Nephron (organoid): ENCODE data around the gene KRT17.

Experiments used
- H3K27ac Mint-ChIP-seq, 3 experiments: 2 replicates each; pipeline ENCODE4 v1.8.0; 2020; ENCODE audit warnings: mixed read lengths in 3 of 3, mild to moderate bottlenecking in 2 of 3, moderate library complexity in 1 of 3
- H3K27me3 Mint-ChIP-seq: 2 replicates; pipeline ENCODE4 v1.8.0; 2021; ENCODE audit warnings: low read depth, mild to moderate bottlenecking, moderate library complexity, mixed read lengths
- H3K36me3 Mint-ChIP-seq: 2 replicates; pipeline ENCODE4 v1.8.0; 2020; ENCODE audit warnings: low read depth, mixed read lengths
- H3K4me1 Mint-ChIP-seq: 2 replicates; pipeline ENCODE4 v1.8.0; 2020; ENCODE audit warnings: mixed read lengths
- H3K4me3 Mint-ChIP-seq, 3 experiments: 2 replicates each; pipeline ENCODE4 v1.8.0; 2020; ENCODE audit warnings: mild to moderate bottlenecking in 3 of 3, mixed read lengths in 3 of 3, moderate library complexity in 2 of 3
- H3K9me3 Mint-ChIP-seq: 2 replicates; pipeline ENCODE4 v1.8.0; 2020; ENCODE audit warnings: mixed read lengths
- TF ChIP-seq, protein P1 (sequence below), 3 experiments: fragments of 200-600 bp; sonication (generic); IDR thresholded peaks; one replicate each; pipeline ENCODE4 v1.5.0; 2021; ENCODE audit warnings: antibody characterized with exemption in 3 of 3; ENCODE audit not compliant: unreplicated experiment in 3 of 3

KRT17 gene

DNA sequence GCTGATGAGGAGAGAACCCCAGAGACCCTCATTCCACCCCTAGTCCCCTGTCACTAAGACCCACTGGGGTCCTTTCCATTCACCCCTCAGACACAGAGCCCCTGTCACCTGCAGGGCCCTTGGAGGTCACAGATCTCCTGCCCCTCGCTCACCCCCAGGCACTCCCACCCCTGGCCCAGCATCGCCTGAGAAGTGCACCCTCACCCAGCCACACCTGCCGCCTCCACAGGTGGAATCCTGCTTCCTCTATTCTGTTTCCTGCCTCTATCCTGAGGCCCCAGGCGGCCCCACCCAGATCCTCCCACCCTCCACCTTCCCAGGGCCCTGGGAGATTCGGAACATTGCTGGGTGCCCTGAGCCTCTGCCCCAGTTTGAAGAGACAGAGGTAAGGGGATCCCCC, 13.8 kb upstream of the KRT17 start:
- H3K27me3 Mint-ChIP-seq = peaks cover 4% of the 10 kb centered on the region
- no peak overlapping the region for H3K4me3 Mint-ChIP-seq
- no peaks in the 10 kb centered on the region for H3K9me3 Mint-ChIP-seq
- peak overlapping the region in 1 of 3 experiments; percentile 65 for H3K27ac Mint-ChIP-seq
- peaks cover 12% of the 10 kb centered on the region for H3K4me1 Mint-ChIP-seq
- H3K36me3 Mint-ChIP-seq = no peaks in the 10 kb centered on the region
- TF ChIP-seq, protein P1, sequence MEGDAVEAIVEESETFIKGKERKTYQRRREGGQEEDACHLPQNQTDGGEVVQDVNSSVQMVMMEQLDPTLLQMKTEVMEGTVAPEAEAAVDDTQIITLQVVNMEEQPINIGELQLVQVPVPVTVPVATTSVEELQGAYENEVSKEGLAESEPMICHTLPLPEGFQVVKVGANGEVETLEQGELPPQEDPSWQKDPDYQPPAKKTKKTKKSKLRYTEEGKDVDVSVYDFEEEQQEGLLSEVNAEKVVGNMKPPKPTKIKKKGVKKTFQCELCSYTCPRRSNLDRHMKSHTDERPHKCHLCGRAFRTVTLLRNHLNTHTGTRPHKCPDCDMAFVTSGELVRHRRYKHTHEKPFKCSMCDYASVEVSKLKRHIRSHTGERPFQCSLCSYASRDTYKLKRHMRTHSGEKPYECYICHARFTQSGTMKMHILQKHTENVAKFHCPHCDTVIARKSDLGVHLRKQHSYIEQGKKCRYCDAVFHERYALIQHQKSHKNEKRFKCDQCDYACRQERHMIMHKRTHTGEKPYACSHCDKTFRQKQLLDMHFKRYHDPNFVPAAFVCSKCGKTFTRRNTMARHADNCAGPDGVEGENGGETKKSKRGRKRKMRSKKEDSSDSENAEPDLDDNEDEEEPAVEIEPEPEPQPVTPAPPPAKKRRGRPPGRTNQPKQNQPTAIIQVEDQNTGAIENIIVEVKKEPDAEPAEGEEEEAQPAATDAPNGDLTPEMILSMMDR (IDR thresholded peaks at IDR 0.05; ENCODE audit: unreplicated experiment in 3 of 3) = no peak

DNA sequence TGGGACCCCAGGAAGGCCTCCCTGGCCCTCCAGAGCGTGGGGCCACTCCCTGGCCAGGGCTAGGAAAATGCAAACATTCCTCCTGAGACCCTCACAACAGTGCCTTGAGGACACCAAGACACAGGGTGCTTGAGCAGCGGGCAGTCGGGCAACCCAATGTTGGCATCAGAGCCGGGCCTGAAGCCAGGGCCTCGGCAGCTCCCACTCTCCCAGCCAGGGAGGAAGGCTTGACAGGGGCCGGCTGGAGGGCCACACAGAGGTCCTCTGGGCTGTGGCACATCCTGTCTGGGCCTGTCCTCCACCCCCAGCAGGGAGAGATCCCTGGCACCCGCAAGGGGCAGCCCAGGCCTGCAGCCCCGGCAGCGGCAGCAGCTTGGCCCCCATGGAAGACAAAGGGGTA, 12.3 kb upstream of the KRT17 start:
- peaks cover 12% of the 10 kb centered on the region for H3K4me1 Mint-ChIP-seq

DNA sequence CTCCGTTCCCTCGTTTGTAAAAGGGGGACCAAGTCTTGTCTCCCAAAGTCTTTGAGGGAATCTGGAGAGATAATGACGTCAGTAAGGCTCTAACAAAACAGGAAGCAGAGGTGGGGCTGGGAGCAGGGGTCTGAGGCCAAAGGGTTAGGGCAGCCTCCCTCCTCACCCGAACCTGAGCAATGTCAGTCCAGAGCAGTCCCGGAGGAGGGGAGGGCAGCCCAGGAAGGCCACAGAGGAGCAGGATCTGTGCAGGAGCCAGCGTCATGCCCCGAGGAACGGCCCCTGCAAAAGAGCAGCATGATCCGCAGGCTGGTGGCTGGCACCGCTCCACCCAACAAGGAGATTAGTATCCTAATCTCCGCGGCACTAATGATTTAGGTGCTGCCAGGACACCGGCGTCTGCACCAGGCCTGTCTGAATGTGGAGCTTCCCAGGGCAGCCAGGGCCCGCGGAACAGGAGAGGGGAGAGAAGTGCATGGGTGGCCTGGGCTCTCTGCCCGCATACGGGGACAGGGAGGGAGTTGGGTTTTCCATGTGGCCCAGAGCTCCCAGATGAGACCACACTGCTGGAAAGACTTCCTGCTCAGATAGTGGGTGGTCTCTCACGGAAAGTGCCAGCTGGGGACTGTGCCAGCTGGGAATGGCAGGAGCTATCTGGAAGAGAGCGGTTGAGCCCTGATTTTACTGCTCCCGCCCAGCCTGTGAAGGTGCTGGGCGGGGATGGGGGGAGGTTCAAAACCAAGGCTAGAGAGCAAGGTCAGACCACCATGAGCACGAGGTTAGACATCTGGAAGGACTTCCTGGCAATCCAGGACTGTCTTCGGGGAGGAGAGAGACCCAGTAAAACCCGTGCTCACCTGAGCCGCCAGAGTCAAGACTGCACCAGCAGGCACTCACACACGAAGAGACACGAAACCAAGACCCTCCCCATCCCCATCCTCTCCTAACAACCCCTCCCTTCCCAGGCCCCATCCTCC, 11.0 kb upstream of the KRT17 start:
- no peaks in the 10 kb centered on the region for H3K9me3 Mint-ChIP-seq
- H3K4me1 Mint-ChIP-seq = peaks cover 12% of the 10 kb centered on the region
- H3K4me3 Mint-ChIP-seq = peak overlapping the region in 1 of 3 experiments; percentile 18
- H3K36me3 Mint-ChIP-seq = no peaks in the 10 kb centered on the region
- TF ChIP-seq, protein P1 (IDR thresholded peaks at IDR 0.05; ENCODE audit: unreplicated experiment in 3 of 3) = no peak
- H3K27ac Mint-ChIP-seq = peak overlapping the region; percentile 84 to 96 (median 95)
- H3K27me3 Mint-ChIP-seq = no peaks in the 10 kb centered on the region

More for the DNA sequence above, 12.3 kb upstream of the KRT17 start:
- H3K4me3 Mint-ChIP-seq = no peak overlapping the region
- no peaks in the 10 kb centered on the region for H3K9me3 Mint-ChIP-seq
- H3K27me3 Mint-ChIP-seq = peaks cover 4% of the 10 kb centered on the region
- H3K27ac Mint-ChIP-seq = no peak overlapping the region
- TF ChIP-seq, protein P1 (IDR thresholded peaks at IDR 0.05; ENCODE audit: unreplicated experiment in 3 of 3) = no peak
- H3K36me3 Mint-ChIP-seq = no peaks in the 10 kb centered on the region

DNA sequence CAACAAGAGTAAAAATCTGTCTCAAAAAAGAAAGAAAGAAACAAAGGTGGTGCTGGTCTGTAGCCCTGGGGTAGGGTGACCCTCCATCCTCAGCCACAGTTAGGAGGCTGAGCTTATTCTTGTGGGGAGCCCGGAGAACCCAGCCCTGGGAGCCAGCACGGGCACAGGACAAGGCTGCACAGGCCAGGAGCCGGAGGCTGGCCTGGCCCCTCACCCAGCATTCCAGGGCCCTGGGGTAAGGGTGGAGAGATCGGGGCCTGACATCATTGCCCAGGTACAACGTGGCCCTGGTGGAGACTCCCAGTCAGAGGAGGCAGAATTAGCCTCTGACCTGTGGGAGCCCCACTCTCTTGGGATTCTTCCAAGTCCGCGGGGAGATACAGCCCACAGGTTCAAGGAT, 10.3 kb upstream of the KRT17 start:
- H3K9me3 Mint-ChIP-seq = no peaks in the 10 kb centered on the region
- H3K27me3 Mint-ChIP-seq = no peaks in the 10 kb centered on the region
- TF ChIP-seq, protein P1 (IDR thresholded peaks at IDR 0.05; ENCODE audit: unreplicated experiment in 3 of 3) = no peak
- H3K27ac Mint-ChIP-seq = peak overlapping the region; percentile 84 to 96 (median 95)
- peaks cover 12% of the 10 kb centered on the region for H3K4me1 Mint-ChIP-seq
- no peaks in the 10 kb centered on the region for H3K36me3 Mint-ChIP-seq
- H3K4me3 Mint-ChIP-seq = no peak overlapping the region

DNA sequence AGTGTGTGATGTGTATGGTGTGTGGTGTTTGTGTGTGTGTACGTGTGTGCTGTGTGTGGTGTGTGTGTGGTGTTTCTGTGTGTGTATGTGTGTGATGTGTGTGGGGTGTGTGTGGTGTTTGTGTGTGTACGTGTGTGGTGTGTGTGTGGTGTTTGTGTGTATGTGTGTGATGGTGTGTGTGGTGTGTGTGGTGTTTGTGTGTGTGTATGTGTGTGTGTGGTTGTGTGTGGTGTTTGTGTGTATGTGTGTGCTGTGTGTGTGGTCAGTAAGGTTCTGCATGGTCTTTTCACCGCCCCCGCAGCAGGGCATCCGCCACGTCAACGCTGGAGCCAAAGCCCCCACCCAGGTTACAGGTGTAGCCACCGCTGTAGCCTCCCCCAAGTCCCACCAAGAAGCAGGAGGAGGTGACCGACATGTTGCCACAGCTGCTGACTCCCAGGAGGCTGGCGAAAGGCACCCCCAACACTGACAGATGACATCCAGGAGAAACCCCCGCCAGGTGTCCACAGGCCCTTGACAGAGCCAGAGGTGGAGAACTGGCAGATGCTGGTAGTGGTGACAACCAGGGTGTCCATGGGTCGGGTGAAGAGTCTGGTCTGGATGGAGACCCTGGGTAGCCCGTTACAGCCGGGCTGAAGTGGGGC, 9.3 kb upstream of the KRT17 start:
- no peaks in the 10 kb centered on the region for H3K27me3 Mint-ChIP-seq
- H3K4me1 Mint-ChIP-seq = peaks cover 12% of the 10 kb centered on the region
- TF ChIP-seq, protein P1 (IDR thresholded peaks at IDR 0.05; ENCODE audit: unreplicated experiment in 3 of 3) = no peak
- H3K9me3 Mint-ChIP-seq = no peaks in the 10 kb centered on the region
- H3K4me3 Mint-ChIP-seq = no peak overlapping the region
- no peak overlapping the region for H3K27ac Mint-ChIP-seq
- no peaks in the 10 kb centered on the region for H3K36me3 Mint-ChIP-seq
